ENCODE data around the gene PARP9.

The PARP9 gene

DNA sequence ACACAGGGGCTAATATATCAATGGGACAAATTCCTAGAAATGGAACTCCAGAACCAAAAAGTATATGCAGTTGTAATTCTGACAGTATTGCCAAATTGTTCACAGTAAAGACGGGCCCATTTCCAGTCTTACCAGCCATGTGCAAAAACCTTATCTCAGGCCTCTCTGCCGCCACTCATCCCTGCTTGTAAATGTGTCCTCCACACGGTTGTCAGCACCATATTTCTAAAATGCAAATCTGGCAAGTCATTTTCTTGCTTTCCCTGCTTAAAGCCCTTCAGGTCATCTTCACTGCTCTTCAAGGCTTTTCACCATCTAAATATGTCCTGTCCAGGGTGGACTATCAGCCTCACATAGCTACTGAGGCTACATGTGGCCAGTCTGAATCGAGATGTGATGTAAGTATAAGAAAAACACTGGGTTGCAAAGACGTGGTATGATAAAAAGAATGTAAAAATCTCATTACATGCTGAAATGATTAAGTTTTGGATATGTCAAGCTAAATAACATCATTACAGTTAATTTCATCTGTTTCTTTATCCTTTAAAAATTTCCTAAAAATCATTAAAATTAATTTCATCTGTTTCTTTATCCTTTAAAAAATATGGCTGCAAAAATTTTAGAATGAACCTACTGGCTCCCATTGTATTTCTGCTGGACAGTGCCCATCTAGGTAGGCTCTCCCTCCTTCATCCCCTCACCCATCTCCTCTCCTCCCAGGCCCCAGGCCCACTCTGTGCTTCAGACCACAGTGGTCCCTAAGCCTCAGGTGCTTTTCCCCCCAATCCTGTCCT, 980 bp downstream of the PARP9 start:
- TF ChIP-seq SIN3A (IDR thresholded peaks at IDR 0.05; ENCODE audit: borderline replicate concordance, insufficient read depth, low read length) (no peak), FOXP2 (optimal IDR thresholded peaks at IDR 0.05; ENCODE audit: borderline replicate concordance, extremely low read depth, extremely low read length, insufficient read depth) (no peak), POLR2AphosphoS5 (IDR thresholded peaks at IDR 0.05; ENCODE audit: low read depth, low read length) (no peak), TAF1 (IDR thresholded peaks at IDR 0.05; ENCODE audit: borderline replicate concordance, insufficient read depth, low read length) (no peak)
- TF ChIP-seq, protein P1, sequence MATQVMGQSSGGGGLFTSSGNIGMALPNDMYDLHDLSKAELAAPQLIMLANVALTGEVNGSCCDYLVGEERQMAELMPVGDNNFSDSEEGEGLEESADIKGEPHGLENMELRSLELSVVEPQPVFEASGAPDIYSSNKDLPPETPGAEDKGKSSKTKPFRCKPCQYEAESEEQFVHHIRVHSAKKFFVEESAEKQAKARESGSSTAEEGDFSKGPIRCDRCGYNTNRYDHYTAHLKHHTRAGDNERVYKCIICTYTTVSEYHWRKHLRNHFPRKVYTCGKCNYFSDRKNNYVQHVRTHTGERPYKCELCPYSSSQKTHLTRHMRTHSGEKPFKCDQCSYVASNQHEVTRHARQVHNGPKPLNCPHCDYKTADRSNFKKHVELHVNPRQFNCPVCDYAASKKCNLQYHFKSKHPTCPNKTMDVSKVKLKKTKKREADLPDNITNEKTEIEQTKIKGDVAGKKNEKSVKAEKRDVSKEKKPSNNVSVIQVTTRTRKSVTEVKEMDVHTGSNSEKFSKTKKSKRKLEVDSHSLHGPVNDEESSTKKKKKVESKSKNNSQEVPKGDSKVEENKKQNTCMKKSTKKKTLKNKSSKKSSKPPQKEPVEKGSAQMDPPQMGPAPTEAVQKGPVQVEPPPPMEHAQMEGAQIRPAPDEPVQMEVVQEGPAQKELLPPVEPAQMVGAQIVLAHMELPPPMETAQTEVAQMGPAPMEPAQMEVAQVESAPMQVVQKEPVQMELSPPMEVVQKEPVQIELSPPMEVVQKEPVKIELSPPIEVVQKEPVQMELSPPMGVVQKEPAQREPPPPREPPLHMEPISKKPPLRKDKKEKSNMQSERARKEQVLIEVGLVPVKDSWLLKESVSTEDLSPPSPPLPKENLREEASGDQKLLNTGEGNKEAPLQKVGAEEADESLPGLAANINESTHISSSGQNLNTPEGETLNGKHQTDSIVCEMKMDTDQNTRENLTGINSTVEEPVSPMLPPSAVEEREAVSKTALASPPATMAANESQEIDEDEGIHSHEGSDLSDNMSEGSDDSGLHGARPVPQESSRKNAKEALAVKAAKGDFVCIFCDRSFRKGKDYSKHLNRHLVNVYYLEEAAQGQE (IDR thresholded peaks at IDR 0.05; ENCODE audit: insufficient read depth in 1 of 2, low read depth in 2 of 2, low read length in 2 of 2), result no peak

- TF ChIP-seq, protein P1 (IDR thresholded peaks at IDR 0.05; ENCODE audit: insufficient read depth in 1 of 2, low read depth in 2 of 2, low read length in 2 of 2), result no peak
- TF ChIP-seq FOXP2 (optimal IDR thresholded peaks at IDR 0.05; ENCODE audit: borderline replicate concordance, extremely low read depth, extremely low read length, insufficient read depth) (no peak), TAF1 (IDR thresholded peaks at IDR 0.05; ENCODE audit: borderline replicate concordance, insufficient read depth, low read length) (no peak), SIN3A (IDR thresholded peaks at IDR 0.05; ENCODE audit: borderline replicate concordance, insufficient read depth, low read length) (no peak), POLR2AphosphoS5 (IDR thresholded peaks at IDR 0.05; ENCODE audit: low read depth, low read length) (no peak)
Observed at GRCh38 chr3:122560680-122561079, 3.4 kb downstream of the PARP9 start.

- TF ChIP-seq, protein P1 (IDR thresholded peaks at IDR 0.05; ENCODE audit: insufficient read depth in 1 of 2, low read depth in 2 of 2, low read length in 2 of 2), result no peak
- TF ChIP-seq TAF1 (IDR thresholded peaks at IDR 0.05; ENCODE audit: borderline replicate concordance, insufficient read depth, low read length), result no peak
- TF ChIP-seq FOXP2 (optimal IDR thresholded peaks at IDR 0.05; ENCODE audit: borderline replicate concordance, extremely low read depth, extremely low read length, insufficient read depth), result no peak
- TF ChIP-seq POLR2AphosphoS5 (IDR thresholded peaks at IDR 0.05; ENCODE audit: low read depth, low read length), result no peak
- no peak for TF ChIP-seq SIN3A (IDR thresholded peaks at IDR 0.05; ENCODE audit: borderline replicate concordance, insufficient read depth, low read length)
Observed at GRCh38 chr3:122559906-122560305, 4.2 kb downstream of the PARP9 start.

DNA sequence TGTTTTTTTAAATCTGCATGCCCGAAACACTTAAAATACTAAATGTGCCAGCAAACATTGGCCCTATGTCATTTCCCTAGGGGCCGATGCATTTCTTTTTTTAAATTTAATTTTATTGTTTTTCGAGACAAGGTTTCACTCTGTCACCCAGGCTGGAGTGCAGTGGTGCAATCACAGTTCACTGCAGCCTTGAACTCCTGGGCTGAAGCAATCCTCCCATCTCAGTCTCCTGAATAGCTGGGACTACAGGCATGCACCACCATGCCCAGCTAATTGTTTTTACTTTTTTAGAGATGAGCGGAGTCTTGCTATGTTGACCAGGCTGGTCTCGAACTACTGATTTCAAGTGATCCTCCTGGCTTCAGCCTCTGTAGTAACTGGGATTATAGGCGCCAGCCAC, 5.5 kb downstream of the PARP9 start:
- no peak for TF ChIP-seq FOXP2 (optimal IDR thresholded peaks at IDR 0.05; ENCODE audit: borderline replicate concordance, extremely low read depth, extremely low read length, insufficient read depth)
- TF ChIP-seq SIN3A (IDR thresholded peaks at IDR 0.05; ENCODE audit: borderline replicate concordance, insufficient read depth, low read length), result no peak
- TF ChIP-seq, protein P1 (IDR thresholded peaks at IDR 0.05; ENCODE audit: insufficient read depth in 1 of 2, low read depth in 2 of 2, low read length in 2 of 2), result no peak
- no peak for TF ChIP-seq TAF1 (IDR thresholded peaks at IDR 0.05; ENCODE audit: borderline replicate concordance, insufficient read depth, low read length)
- TF ChIP-seq POLR2AphosphoS5 (IDR thresholded peaks at IDR 0.05; ENCODE audit: low read depth, low read length), result no peak
